H1 (cell line): Measurements from ENCODE around the gene WDR35. TPM values are rescaled to one million over a fixed set of nuclear protein-coding genes. Genes with fewer than 3 reads are reported as not detected.

Experiments used
- CTCF ChIA-PET: fragments of 300-600 bp; sonication (Branson Sonifier 250); formaldehyde crosslinking; loops from one replicate; lab custom pipeline; 2021; ENCODE audit not compliant: partially characterized antibody; lab: Charles Lee
- POLR2A ChIA-PET: fragments of 300-600 bp; sonication (Branson Sonifier 250); formaldehyde crosslinking; loops from one replicate; lab custom pipeline; 2021; ENCODE audit warnings: inconsistent platforms; ENCODE audit not compliant: partially characterized antibody; lab: Charles Lee
- DNase-seq, 2 experiments: peaks; one replicate each; pipeline versions ENCODE4 v3.0.0 to v3.0.0-alpha.2; 2010 to 2022; ENCODE audit warnings: low spot score in 2 of 2, low read depth in 1 of 2, mixed read lengths in 1 of 2
- FAIRE-seq: peaks from 2 replicates; lab custom pipeline; 2011; peaks lifted over from hg19 to GRCh38; lab: Jason Lieb, UNC
- H2AFZ ChIP-seq: 2 replicates; pipeline ENCODE4 v1.8.1; 2012; ENCODE audit warnings: low read length, inconsistent platforms
- H2AK5ac ChIP-seq: 2 replicates; pipeline ENCODE4 v1.6.1; 2013; ENCODE audit warnings: low read depth, low read length
- H2BK120ac ChIP-seq: replicated peaks from 2 replicates; pipeline ENCODE3; 2013; ENCODE audit warnings: low read depth, low read length, inconsistent platforms
- H2BK12ac ChIP-seq: 2 replicates; pipeline ENCODE4 v1.6.1; 2013; ENCODE audit warnings: low read depth, low read length
- H2BK15ac ChIP-seq: 2 replicates; pipeline ENCODE4 v1.6.1; 2013; ENCODE audit warnings: low read length
- H2BK20ac ChIP-seq: 2 replicates; pipeline ENCODE4 v1.6.1; 2013; ENCODE audit warnings: low read length
- H2BK5ac ChIP-seq: 2 replicates; pipeline ENCODE4 v1.6.1; 2013; ENCODE audit warnings: low read depth, low read length
- H3K14ac ChIP-seq: 2 replicates; pipeline ENCODE4 v1.6.1; 2013; ENCODE audit warnings: inconsistent platforms; ENCODE audit not compliant: insufficient read length
- H3K18ac ChIP-seq: 2 replicates; pipeline ENCODE4 v1.6.1; 2013; ENCODE audit warnings: low read length; ENCODE audit errors: extremely low read depth
- H3K23ac ChIP-seq: 2 replicates; pipeline ENCODE4 v1.6.1; 2013; ENCODE audit warnings: inconsistent platforms; ENCODE audit not compliant: insufficient read length
- H3K23me2 ChIP-seq: 2 replicates; pipeline ENCODE4 v1.6.1; 2013; ENCODE audit warnings: low read depth, low read length
- H3K27ac ChIP-seq: 2 replicates; pipeline ENCODE4 v1.6.1; 2011; ENCODE audit warnings: low read depth, low read length, inconsistent platforms
- H3K27me3 ChIP-seq, 4 experiments: replicated peaks in 1 of 4; 1 replicate in 1 of 4; 2 replicates in 3 of 4; pipeline versions ENCODE4 v1.6.1 to v1.8.1; 2011 to 2013; ENCODE audit warnings: low read length in 3 of 4, mild to moderate bottlenecking in 3 of 4, inconsistent platforms in 2 of 4, mixed read lengths in 2 of 4, moderate library complexity in 1 of 4; ENCODE audit not compliant: control insufficient read depth in 3 of 4, insufficient read depth in 3 of 4; ENCODE audit errors: extremely low read depth in 1 of 4
- H3K36me3 ChIP-seq, 4 experiments: 2 replicates each; pipeline versions ENCODE4 v1.6.1 to v1.8.1; 2011 to 2013; ENCODE audit warnings: mild to moderate bottlenecking in 4 of 4, low read length in 3 of 4, moderate library complexity in 2 of 4, control low read depth in 1 of 4, inconsistent platforms in 1 of 4; ENCODE audit not compliant: insufficient read depth in 4 of 4, control insufficient read depth in 2 of 4
- H3K4ac ChIP-seq: replicated peaks from 2 replicates; pipeline ENCODE3; 2013; ENCODE audit warnings: low read length, low read depth, mixed read lengths, inconsistent platforms; ENCODE audit not compliant: insufficient read length
- H3K4me1 ChIP-seq, 4 experiments: replicated peaks in 1 of 4; 1 replicate in 1 of 4; 2 replicates in 3 of 4; pipeline versions ENCODE4 v1.6.1 to v1.8.1; 2011 to 2013; ENCODE audit warnings: low read length in 3 of 4, inconsistent platforms in 2 of 4, mixed read lengths in 1 of 4; ENCODE audit not compliant: insufficient read depth in 4 of 4, control insufficient read depth in 3 of 4
- H3K4me2 ChIP-seq, 2 experiments: 2 replicates each; pipeline versions ENCODE4 v1.6.1 to v1.8.1; 2011 to 2013; ENCODE audit warnings: low read depth in 2 of 2, low read length in 2 of 2, control low read depth in 1 of 2, inconsistent platforms in 1 of 2, mild to moderate bottlenecking in 1 of 2; ENCODE audit not compliant: insufficient read depth in 1 of 2
- H3K4me3 ChIP-seq, 4 experiments: fragments of 200-600, 300-600 bp in 1 of 4; sonication (generic), shearing (Covaris generic), sonication (Bioruptor Twin) in 1 of 4; 2 replicates each; pipeline versions ENCODE4 v1.5.1 to v1.8.1; 2011 to 2016; ENCODE audit warnings: low read length in 4 of 4, low read depth in 3 of 4, control low read depth in 2 of 4, inconsistent platforms in 2 of 4, mild to moderate bottlenecking in 2 of 4, mixed read lengths in 1 of 4, moderate library complexity in 1 of 4; ENCODE audit not compliant: insufficient read depth in 2 of 4; ENCODE audit errors: extremely low read depth in 1 of 4
- H3K56ac ChIP-seq: replicated peaks from 2 replicates; pipeline ENCODE3; 2013; ENCODE audit warnings: low read depth, mild to moderate bottlenecking, mixed read lengths, low read length, inconsistent platforms; ENCODE audit not compliant: insufficient read length
- H3K79me1 ChIP-seq: 2 replicates; pipeline ENCODE4 v1.6.1; 2013; ENCODE audit warnings: low read depth, low read length, control low read depth
- H3K79me2 ChIP-seq, 2 experiments: 2 replicates each; pipeline versions ENCODE4 v1.6.1 to v1.8.1; 2012 to 2013; ENCODE audit warnings: low read length in 2 of 2, mild to moderate bottlenecking in 2 of 2, inconsistent platforms in 1 of 2; ENCODE audit not compliant: insufficient read depth in 2 of 2, control insufficient read depth in 1 of 2
- H3K9ac ChIP-seq, 4 experiments: replicated peaks in 1 of 4; 1 replicate in 1 of 4; 2 replicates in 3 of 4; pipeline versions ENCODE4 v1.6.1 to v1.8.1; 2011 to 2013; ENCODE audit warnings: low read depth in 3 of 4, low read length in 3 of 4, control low read depth in 2 of 4, mild to moderate bottlenecking in 2 of 4, moderate library complexity in 2 of 4, inconsistent platforms in 1 of 4; ENCODE audit errors: extremely low read depth in 1 of 4
- H3K9me3 ChIP-seq, 2 experiments: 2 replicates each; pipeline versions ENCODE4 v1.6.1 to v1.8.1; 2012 to 2013; ENCODE audit warnings: mild to moderate bottlenecking in 2 of 2, moderate library complexity in 2 of 2, control low read depth in 1 of 2, inconsistent platforms in 1 of 2, low read depth in 1 of 2, low read length in 1 of 2, mixed read lengths in 1 of 2; ENCODE audit not compliant: insufficient read depth in 2 of 2
- H4K20me1 ChIP-seq, 2 experiments: replicated peaks in 1 of 2; 2 replicates each; pipeline versions ENCODE3 to v1.8.1; 2011 to 2013; ENCODE audit warnings: inconsistent platforms in 2 of 2, low read length in 2 of 2, mild to moderate bottlenecking in 1 of 2; ENCODE audit not compliant: insufficient read depth in 2 of 2, control insufficient read depth in 1 of 2
- H4K5ac ChIP-seq: 2 replicates; pipeline ENCODE4 v1.6.1; 2013; ENCODE audit warnings: low read length, low read depth, mixed read lengths, inconsistent platforms; ENCODE audit not compliant: insufficient read length
- H4K8ac ChIP-seq: 2 replicates; pipeline ENCODE4 v1.8.0; 2013; ENCODE audit warnings: mild to moderate bottlenecking, moderate library complexity, low read length, inconsistent platforms; ENCODE audit not compliant: insufficient read depth; ENCODE audit errors: extremely low read depth
- H4K91ac ChIP-seq: replicated peaks from 2 replicates; pipeline ENCODE3; 2013; ENCODE audit warnings: low read length, mixed read lengths, inconsistent platforms; ENCODE audit not compliant: insufficient read length
- CREB1 ChIP-seq: IDR thresholded peaks from 2 replicates; pipeline ENCODE4 v1.6.1; 2012; ENCODE audit warnings: inconsistent platforms
- NRF1 ChIP-seq: IDR thresholded peaks from 2 replicates; pipeline ENCODE4 v1.6.1; 2011; ENCODE audit warnings: mild to moderate bottlenecking, low read depth, low read length, improper control_type of control experiment
- POLR2AphosphoS5 ChIP-seq: IDR thresholded peaks from 2 replicates; pipeline ENCODE4 v1.6.1; 2011; ENCODE audit warnings: low read depth, low read length
- SIX5 ChIP-seq: IDR thresholded peaks from 2 replicates; pipeline ENCODE4 v1.6.1; 2011; ENCODE audit warnings: mild to moderate bottlenecking, low read depth, low read length
- SP2 ChIP-seq: IDR thresholded peaks from 2 replicates; pipeline ENCODE4 v1.6.1; 2012; ENCODE audit warnings: mild to moderate bottlenecking, low read length, inconsistent platforms
- TAF7 ChIP-seq: optimal IDR thresholded peaks from 2 replicates; pipeline ENCODE3; 2011; ENCODE audit warnings: low read depth, mild to moderate bottlenecking, inconsistent platforms, low read length, moderate library complexity, borderline replicate concordance
- WGBS, 2 experiments: shearing (Covaris generic) in 1 of 2; methylation state at CpG; one replicate each; pipeline versions ENCODE4 v1.1.6 to v1.1.7; 2013 to 2015; ENCODE audit warnings: low lambda C conversion rate in 2 of 2, mixed read lengths in 2 of 2, inconsistent platforms in 1 of 2, low coverage in 1 of 2, missing lambda C conversion rate in 1 of 2; ENCODE audit not compliant: insufficient replicate concordance in 2 of 2, insufficient coverage in 1 of 2, insufficient read length in 1 of 2; ENCODE audit errors: extremely low coverage in 1 of 2, missing lambda C conversion rate in 1 of 2; 5-methylcytosine and 5-hydroxymethylcytosine counted together
- polyA plus RNA-seq, 7 experiments: library from polyadenylated mRNA; depleted of rRNA in 3 of 7; stranded (reverse) in 5 of 7; unstranded in 2 of 7; fragments of >200 nt in 5 of 7; fragments of 200-250 nt in 2 of 7; gene quantifications; 1 replicate in 5 of 7; 2 replicates in 1 of 7; 4 replicates in 1 of 7; pipeline versions ENCODE4 v1.2.1 to v1.2.3, GENCODE V29; 2011 to 2013; ENCODE audit warnings: missing spikeins in 2 of 7, mixed read lengths in 2 of 7
- total RNA-seq: library from RNA; stranded (reverse); fragmentation: NEBNext Ultra II Directional; extraction: Animal tissue kit (Norgen Biotek cat#: 25700); gene quantifications from 2 replicates; pipeline ENCODE4 v1.2.1, GENCODE V29; 2021

The WDR35 gene
- total and polyA plus RNA-seq, 2 of the 8 experiments (the other 6 are each of a cell fraction or from before 2014, with no cell fraction given): 9.0 to 25.5 TPM

DNA sequence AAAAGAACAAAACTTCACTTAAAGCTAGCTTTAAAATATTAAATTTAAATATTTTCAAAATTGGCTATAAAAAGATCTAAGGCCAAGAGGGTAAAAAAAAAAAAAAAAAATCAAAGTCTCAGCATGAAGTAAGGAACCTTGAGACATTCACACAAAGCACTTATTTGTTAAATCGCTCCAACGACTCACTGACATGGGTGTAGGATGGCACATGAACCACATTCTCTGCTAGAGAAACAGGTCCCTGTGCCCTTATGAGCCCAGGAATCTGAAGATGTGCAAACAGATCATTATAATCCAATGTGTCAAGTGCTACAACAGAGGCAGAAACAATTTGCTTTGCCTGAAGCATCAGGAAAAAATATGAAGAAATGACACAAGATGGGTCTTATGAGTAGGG lies 47.8 kb upstream of the WDR35 start:
- H3K4me3 ChIP-seq: no peak overlapping the region
- no peak for FAIRE-seq
- peaks cover 3% of the 10 kb centered on the region; the same call in 1 of the 2 replicates for H3K79me1 ChIP-seq
- 97% methylated on average over 2 of the region's 2 CpGs; no CpG with 5 or more reads in 1 of the 2 experiments for WGBS, 2 experiments
- no peak overlapping the region for H3K4me2 ChIP-seq
- H4K20me1 ChIP-seq: peaks cover 5 to 13% of the 10 kb centered on the region in 2 experiments
- H3K4ac ChIP-seq: no peak overlapping the region
- H4K5ac ChIP-seq: no peak overlapping the region
- peaks cover 0 to 26% of the 10 kb centered on the region in 2 experiments; a peak in 3 of 4 replicates for H3K79me2 ChIP-seq
- no peak overlapping the region for H3K23ac ChIP-seq
- no peak overlapping the region for H3K14ac ChIP-seq
- no peak overlapping the region for H2BK15ac ChIP-seq
- no peak overlapping the region for H2BK5ac ChIP-seq
- H3K18ac ChIP-seq: no peak overlapping the region
- H2AK5ac ChIP-seq: no peak overlapping the region
- H3K23me2 ChIP-seq: no peaks in the 10 kb centered on the region
- no peak overlapping the region for H3K27ac ChIP-seq
- no peak overlapping the region for H4K8ac ChIP-seq
- no peak overlapping the region for H4K91ac ChIP-seq
- H2BK120ac ChIP-seq: no peak overlapping the region
- peaks cover 17 to 70% (median 54%) of the 10 kb centered on the region in 4 experiments for H3K36me3 ChIP-seq
- POLR2A ChIA-PET: interaction anchor here (1.2 kb wide), 2 partner anchors 10 to 13 kb away, joined by 3 read pairs; no protein-coding TSS in a partner anchor
- no peak overlapping the region for H3K56ac ChIP-seq
- no peak overlapping the region for H2BK12ac ChIP-seq
- CTCF ChIA-PET: interaction anchor here (1.1 to 6.1 kb wide), 3 partner anchors 10 to 23 kb away, joined by 3 to 30 read pairs (median 4); no protein-coding TSS in a partner anchor
- H2AFZ ChIP-seq: no peak overlapping the region
- H3K9me3 ChIP-seq: no peaks in the 10 kb centered on the region
- TF ChIP-seq NRF1: no peak
- TF ChIP-seq SP2: no peak
- TF ChIP-seq TAF7: no peak
- no peak for TF ChIP-seq SIX5
- TF ChIP-seq CREB1: no peak
- TF ChIP-seq POLR2AphosphoS5: no peak
- TF ChIP-seq, all 59 proteins: peak for 0
- no peaks in the 10 kb centered on the region for H3K27me3 ChIP-seq
- H3K4me1 ChIP-seq: no peaks in the 10 kb centered on the region
- H3K9ac ChIP-seq: no peak overlapping the region
- H2BK20ac ChIP-seq: no peak overlapping the region
- DNase-seq: no peak
